Activated CD4-positive, alpha-beta T cell treated with anti-CD3 and anti-CD28 coated beads, Interleukin-2, amount 50 U/mL, for 16 hours (primary cell): ENCODE results near the gene PIP5K1B.

Source experiments
- DNase-seq: peaks from one replicate; pipeline ENCODE4 v3.0.0-alpha.2; 2020

PIP5K1B gene

DNA sequence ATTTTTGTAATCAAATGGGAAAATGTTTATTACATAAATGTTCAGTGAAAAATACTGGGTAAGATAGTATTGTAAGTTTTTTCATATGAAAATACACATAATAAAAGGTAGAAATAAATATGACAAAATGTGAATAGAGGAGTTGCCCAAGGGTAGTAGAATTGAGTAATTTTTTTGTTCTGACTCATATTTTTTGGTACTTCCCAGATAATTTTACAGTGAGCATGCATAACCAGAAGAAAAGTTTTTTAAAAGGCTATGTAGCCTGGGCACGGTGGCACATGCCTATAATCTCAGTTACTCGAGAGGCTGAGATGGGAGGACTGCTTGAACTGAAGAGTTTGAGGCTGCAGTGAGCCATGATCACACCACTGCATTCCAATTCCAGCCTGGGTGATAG, 116.9 kb downstream of the PIP5K1B start:
- DNase-seq = no peak

DNA sequence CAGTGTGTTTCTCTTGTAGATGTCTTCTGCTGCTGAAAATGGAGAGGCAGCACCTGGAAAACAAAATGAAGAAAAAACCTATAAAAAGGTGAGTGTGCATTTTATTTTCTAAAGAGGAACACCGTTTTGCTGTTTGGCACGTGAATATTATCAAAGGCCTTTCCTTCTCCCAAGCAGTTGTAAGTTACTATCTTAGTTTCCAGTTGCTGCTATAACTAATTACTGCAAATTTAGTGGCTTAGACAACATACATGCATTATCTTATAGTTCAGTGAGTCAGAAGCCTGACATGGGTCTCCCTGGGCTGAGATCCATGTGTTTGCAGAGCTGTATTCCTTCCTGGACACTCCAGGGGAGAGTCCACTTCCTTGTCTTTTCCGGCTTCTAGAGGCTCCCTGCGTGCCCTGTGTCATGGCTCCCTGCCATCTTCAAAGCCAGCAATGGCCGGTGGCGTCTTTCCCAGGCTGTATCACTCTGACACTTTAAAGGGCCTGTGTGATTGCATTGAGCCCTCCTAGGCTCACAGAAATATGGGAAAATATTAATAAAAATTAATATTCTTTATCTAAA, 117.6 kb downstream of the PIP5K1B start:
- DNase-seq = no peak

DNA sequence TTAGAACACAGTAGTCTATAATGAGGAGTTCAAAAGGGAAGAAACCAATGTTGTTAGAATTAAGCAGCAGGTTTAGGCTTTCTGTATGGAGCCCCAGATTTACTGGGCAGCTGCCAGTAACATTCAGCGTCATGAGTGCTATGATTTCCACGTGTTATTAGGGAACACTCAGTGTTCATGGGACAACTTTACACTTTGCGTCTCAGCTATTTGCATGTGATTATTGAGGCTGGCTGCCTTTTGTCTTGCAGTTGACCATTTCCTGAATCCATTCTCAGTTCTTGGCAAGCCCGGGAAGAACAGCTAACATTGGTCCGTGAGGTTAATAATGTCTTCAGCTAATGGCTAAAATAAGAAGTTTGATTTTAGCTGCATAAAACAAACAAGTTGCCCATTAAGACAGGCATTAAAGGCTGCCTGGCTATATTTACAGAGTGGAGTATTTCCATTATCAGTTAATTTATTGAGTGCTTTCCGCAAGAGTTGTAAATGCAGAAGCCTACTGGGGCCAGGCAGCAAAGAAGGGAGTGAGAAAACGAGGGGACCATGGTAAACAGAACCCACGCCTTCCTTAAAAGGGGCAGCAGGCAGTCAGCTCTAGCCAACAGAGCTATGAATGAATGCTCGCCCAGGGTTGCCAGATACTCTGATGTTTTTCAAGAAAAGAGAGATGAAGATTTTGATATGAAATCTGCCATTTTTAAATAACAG, 120.9 kb downstream of the PIP5K1B start:
- DNase-seq = no peak

GRCh38 chr9:68827837-68828744, 123.1 kb downstream of the PIP5K1B start:
- DNase-seq = no peak

DNA sequence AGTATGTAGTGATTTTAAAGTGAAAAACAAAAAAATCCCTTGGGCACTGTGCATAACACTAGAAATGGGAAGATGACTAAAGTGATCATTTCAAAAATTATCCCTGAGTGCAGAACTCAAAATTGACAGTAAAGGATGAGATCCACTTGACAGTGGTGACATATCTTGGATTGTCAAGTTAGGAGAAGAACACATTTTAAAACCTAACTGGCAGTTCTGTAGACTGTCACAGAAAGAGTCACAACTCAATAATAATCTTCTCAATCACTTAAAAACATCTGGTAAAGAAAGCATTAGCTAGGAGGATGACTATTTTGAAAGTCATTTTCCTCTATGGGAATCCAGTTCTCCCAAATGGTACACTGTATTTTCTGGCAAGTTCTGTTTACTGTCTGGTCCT, 127.1 kb downstream of the PIP5K1B start:
- DNase-seq = no peak

DNA sequence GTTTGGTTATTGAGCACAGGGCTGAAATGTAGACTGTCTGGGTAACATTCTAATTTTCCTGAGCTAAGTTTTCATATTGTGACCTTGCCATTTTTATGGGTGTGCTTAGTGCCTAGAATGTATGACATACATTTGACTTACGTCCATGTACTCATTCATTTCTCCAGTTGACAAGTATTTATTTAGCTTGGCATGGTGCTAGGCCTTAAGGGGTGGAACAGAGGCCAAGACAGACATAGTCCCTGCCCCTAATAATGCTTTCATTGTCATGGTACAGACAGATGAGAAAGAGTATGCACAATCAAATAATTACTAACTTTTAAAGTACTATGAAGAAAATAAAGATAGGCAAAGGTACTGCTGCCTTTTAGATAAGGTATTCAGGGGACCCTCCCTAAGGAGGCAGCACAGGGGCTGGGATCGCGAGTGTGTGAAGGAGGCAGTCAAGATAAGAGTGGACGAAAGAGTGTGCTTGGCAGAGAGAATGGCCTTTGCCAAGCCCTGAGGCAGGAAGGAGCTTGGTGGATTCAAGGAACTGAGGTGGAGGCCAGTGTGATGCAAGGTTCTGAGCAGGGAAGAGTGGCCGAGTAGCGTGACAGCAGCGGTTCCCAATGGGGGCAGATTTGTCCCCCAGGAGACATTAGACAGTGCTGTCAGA, 128.0 kb downstream of the PIP5K1B start:
- DNase-seq = no peak

DNA sequence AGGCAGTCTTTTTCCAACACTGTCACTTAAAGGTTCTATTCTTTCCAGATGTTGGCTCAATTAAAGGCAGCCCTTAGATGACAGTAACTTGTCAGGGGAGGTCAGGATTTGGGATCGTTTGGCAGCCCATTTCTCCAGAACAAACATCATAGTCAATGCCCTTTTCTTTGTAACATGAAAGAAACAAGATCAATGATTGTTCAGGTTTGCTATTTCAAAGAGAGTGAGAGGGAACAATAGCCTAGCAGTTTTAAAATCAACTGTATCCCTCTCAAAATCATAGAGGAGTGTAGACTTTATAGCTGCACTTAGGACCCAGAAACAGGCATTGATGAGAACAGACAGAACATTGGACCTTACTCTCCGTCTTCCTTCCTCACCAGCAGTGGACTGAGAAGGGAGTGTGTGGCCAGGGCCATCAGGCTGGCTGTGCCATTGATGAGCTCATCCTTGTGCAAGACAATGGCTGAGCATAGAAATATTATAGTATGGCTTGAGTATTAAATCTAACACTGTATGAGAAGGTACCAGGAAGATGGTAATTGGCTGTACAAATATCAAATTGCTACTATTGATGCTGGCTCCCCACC, 130.0 kb downstream of the PIP5K1B start:
- no peak for DNase-seq

DNA sequence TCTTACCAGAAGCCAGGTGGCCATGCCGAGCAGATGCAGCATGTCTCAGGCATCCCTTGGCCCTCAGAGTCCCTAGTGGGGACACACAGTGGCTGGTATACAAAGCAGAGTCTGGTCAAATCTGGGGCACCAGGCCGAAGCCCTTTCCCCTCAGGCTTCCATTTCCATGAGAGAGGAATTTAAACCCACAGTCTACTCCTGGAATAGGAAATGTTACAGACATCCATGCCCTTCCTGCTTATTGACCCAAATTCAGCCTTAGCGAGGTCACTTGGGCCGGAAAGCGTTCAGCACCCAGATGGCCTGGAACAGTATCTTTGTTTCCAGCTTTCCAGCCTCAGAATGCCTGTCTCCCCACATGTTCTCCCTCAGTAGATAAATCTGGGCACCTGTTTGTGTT, 131.7 kb downstream of the PIP5K1B start:
- no peak for DNase-seq

- no peak for DNase-seq
Measured at GRCh38 chr9:68838245-68838644, 133.2 kb downstream of the PIP5K1B start.

DNA sequence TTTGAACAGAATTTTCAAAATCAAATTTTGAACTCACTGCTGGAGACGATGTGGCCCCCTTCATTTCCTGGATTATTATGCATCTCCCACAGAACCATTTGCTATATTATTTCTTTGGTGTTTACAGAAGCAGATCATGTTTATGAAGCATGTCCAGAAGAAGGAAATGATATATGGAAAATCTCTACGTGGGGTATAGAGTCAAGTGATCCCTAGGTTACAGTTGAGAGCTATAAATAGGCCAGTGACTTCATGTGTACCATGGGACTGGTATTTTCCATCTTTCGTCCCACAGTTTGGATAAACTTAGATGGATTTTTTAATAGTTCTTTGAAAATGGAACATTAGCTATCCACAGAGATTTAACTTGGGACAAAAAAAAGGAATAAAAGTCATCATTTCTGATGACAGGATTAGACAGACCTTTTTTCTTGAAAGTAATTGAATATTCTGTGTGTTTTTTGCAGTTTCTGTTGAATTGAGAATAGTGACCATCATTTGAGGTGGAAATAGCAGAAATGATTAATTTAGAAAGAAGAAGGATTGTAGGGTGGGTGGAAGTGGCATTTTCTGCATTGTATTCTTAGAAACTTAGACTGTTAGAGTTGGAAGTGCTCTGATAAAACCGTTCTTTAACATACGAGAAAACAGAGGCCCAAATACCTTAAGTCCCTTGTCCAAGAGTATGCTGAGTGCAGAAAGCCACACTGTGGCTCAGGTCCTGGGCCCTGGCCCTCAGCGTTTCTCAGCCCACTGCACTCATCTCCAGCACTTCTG, 136.4 kb downstream of the PIP5K1B start:
- no peak for DNase-seq

DNA sequence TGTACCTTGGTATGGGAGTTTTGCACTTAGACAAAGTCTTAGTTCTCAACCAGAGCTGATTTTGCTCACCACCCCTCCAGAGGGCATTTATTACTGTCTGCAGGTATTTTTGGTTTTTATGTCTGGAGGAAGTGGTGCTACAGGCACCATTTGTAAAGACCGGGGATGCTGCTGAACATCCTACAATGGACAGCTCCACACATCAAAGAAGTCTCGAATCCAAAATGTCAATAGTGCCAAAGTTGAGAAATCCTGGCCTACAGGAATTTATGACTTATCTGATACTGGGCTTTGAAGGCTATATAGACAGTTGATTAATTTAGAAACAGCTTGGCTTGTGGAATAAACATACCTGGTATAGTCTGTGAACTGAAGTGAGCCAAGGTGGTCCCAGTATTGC, 137.5 kb downstream of the PIP5K1B start:
- no peak for DNase-seq

DNA sequence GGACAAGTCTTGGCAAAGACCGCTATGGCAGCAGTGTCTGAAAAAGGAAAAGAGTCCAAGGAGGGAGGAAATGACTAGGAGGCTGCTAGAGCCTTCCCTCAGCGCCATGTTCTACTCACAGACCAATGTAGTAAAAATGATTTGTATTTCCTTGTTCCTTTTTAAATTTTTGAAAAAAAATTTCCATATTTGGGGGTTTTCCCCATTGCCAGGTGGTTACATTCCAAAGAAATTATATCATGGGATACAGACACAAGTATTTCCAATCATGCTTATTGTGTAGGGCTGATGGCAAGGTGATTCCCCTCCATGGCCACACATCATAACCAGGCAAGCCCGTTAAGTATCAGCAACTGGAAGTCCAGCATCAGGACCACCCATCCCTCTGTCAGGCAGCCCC, 138.2 kb downstream of the PIP5K1B start:
- no peak for DNase-seq

- no peak for DNase-seq
Measured at GRCh38 chr9:68844157-68844556, 139.1 kb downstream of the PIP5K1B start.

DNA sequence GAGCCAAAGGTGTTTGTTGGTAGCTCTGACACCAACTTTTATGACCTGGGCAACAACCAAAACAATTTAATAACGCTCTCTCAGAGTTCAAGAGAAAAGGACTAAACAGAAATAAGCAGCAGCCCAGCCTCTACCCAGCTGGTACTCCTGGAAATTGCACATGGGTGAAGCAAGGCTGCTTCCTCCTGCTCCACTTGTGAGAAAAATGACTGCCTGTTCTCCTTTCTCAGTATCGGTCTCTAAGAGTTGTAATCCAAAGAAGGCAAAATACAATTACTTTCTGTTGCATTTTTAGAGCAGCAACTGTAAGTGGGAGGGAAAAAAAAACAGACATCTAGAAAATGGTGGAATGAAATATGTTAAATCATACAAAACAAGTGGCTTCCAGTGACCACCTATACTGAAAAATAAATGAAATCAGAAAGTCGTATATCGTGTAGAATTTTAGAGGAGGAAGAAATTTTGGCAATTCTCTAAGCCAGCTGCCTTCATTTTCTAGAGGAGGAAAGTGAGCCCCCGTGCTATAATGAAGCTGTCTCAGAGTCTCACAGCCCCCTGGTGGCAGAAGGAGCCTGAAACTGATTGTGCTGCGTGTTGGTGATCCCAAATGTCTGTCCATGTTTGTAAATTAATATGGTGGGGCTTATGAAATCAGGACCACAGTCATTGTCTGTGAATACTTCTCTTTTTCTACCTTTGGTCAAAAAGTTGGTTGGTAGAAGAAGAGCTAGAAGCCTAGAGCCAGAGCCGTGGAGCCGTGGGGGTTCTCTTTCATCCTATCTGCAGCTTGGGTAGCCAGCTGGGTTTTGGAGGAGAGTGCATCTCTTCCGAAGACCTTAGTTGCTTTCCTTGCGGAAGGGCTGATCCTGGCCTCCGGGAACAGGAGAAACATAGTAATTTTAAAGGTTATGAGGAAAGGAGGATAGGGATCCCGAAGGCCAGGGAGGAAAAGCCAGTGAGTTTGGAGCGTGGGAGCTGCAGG, 139.9 kb downstream of the PIP5K1B start:
- peak; percentile 12 for DNase-seq

- DNase-seq = no peak
Measured at GRCh38 chr9:68847765-68848164, 142.7 kb downstream of the PIP5K1B start.

DNA sequence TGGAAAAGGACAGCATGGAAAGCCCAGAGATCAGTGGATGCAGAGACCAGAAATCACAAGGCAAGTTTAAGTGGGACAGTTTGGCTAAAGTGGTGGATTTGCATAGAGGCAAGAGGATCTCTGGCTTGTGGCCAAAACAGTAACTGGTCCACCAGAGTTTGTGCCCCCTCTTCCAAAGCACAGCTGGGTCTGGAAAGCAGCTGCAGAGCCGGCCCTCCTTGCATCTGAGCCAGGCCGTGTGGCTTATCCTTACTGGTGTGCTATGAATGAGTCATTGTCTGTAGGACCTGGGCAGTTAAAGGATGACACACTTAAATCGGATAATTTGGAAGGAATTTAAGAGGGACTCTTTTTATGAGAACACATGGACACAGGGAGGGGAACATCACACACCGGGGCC, 146.6 kb downstream of the PIP5K1B start:
- DNase-seq = no peak

DNA sequence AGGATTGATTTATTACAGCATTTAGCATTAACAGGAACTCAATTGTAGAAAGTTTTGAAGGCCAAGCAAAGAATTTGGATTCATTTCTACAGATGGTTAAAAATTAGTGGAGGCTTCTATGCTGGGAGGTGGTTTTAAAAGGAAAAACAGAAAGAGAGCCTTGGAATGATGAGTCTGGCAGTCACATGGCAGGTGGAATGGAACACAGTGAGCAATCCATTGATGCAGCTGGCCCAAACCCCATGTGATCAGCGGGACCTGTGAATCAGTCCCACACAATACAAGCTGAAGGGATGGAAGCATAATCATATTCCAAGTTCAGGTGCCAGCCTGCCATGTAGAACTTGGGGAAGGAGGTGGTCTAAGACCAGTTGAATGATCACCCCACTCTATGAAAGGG, 147.9 kb downstream of the PIP5K1B start:
- no peak for DNase-seq

DNA sequence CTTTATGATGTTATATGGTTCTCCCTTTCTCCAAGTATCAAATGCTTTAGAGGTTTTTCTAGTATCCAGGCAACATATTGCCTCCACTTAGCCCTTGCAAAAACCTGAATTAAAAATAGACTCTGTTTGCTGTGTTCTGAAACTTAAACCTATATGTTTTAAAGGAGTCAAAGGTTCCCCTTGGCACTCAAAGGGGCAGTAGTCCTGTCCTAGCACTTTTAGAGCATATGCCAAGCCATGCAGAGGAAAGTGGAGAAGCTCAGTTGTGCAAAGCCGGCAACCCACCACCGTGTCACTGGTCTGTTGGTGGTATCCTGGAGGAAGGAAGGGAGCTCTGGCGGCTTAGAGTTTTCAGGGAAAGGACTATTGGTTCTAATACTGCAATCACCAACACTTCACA, 154.3 kb downstream of the PIP5K1B start:
- no peak for DNase-seq

DNA sequence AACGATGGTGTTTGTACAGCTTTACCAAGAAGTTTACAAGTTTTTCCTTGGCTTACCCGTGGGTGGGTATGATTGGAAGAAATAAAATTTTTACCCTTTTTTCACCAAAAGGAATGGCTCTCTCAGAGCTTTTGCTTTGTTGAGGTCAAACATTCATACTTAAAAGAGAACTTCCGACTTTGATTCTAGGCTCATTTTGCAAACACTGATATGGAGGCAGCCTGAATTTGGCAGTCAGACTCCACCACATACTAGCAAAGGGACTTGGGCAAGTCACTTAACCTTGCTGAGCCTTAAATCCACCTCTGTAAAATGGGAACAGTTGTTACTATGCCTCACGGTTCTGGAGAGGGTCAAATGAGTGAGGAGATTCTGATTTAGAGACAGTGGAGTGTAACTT, 155.4 kb downstream of the PIP5K1B start:
- DNase-seq = no peak

DNA sequence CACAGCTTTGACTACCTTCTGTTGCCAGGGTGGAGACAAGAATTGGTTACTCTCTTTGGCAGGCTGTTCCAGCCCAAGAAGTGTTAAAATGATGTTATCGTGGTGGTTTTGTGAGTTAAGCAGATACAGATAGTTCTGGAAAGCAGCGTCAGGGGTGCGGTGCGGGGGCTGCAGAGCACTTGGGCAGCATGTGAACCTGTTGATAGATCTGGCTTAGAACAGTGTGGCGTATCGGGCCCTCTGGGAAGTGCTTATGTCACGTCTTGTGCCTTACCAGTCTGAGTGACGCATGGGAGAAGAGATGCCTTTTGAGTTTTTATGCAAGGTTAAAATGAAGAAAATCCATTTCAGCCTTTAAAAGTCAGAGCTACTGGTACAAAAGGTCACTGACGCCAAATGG, 156.4 kb downstream of the PIP5K1B start:
- DNase-seq = no peak

- no peak for DNase-seq
Measured at GRCh38 chr9:68867066-68867465, 162.0 kb downstream of the PIP5K1B start.
